GM12878 (cell line): ENCODE measurements around the gene OSCP1. TPM values are rescaled to one million over a fixed set of nuclear protein-coding genes. Genes with fewer than 3 reads are reported as not detected.

Experiments
- ATAC-seq: fragments of 200-7000 bp; cut with Tn5 transposase; 3 replicates; pipeline ENCODE4 v1.9.1; 2020; ENCODE audit warnings: mild to moderate bottlenecking, moderate library complexity
- BruUV-seq: library from RNA; stranded (reverse); fragments of 400-500 nt; replicated peaks from 2 replicates; lab custom pipeline; 2021; lab: Mats Ljungman, UMichigan
- CTCF ChIA-PET: fragments of 300-600 bp; sonication (Branson Sonifier 250); formaldehyde crosslinking; extraction: SDS; loops from one replicate; lab custom pipeline; 2021; ENCODE audit warnings: inconsistent platforms; lab: Yijun Ruan, JAX
- POLR2A ChIA-PET: fragments of 350-600 bp; formaldehyde crosslinking; extraction: SDS; loops from one replicate; lab custom pipeline; 2021; ENCODE audit warnings: inconsistent platforms; lab: Charles Lee
- RAD21 ChIA-PET: fragments of 300-600 bp; sonication (Branson Sonifier 250); formaldehyde crosslinking; loops from one replicate; lab custom pipeline; 2023; ENCODE audit warnings: antibody characterized with exemption; ENCODE audit not compliant: unreplicated experiment; lab: Charles Lee
- SMC1A ChIA-PET: fragments of 300-600 bp; sonication (Branson Sonifier 250); formaldehyde crosslinking; loops from one replicate; lab custom pipeline; 2023; ENCODE audit not compliant: unreplicated experiment, uncharacterized antibody; lab: Charles Lee
- DNase-seq: peaks from one replicate; pipeline ENCODE4 v3.0.0-alpha.2; 2011; ENCODE audit warnings: low read depth, low spot score
- FAIRE-seq: peaks from 3 replicates; lab custom pipeline; 2011; peaks lifted over from hg19 to GRCh38; lab: Jason Lieb, UNC
- H2AFZ ChIP-seq: 2 replicates; pipeline ENCODE4 v1.6.0; 2011; ENCODE audit warnings: low read depth, low read length, control low read depth; ENCODE audit not compliant: control insufficient read depth
- H3K27ac ChIP-seq: 2 replicates; pipeline ENCODE4 v1.5.1; 2011; ENCODE audit warnings: control low read depth; ENCODE audit not compliant: control insufficient read depth, insufficient read depth
- H3K27me3 ChIP-seq, 2 experiments: replicated peaks in 1 of 2; 2 replicates each; pipeline versions ENCODE4 v1.6.0 to v1.6.1; 2011; ENCODE audit warnings: low read length in 1 of 2; ENCODE audit not compliant: control insufficient read depth in 2 of 2, insufficient read depth in 2 of 2
- H3K36me3 ChIP-seq, 2 experiments: 2 replicates each; pipeline ENCODE4 v1.5.1; 2011; ENCODE audit warnings: low read length in 1 of 2; ENCODE audit not compliant: control insufficient read depth in 2 of 2, insufficient read depth in 2 of 2
- H3K4me1 ChIP-seq: 2 replicates; pipeline ENCODE4 v1.6.1; 2011; ENCODE audit warnings: mild to moderate bottlenecking, low read length, moderate library complexity, mixed read lengths; ENCODE audit not compliant: control insufficient read depth, insufficient read depth
- H3K4me2 ChIP-seq: 2 replicates; pipeline ENCODE4 v1.6.0; 2011; ENCODE audit warnings: control low read depth; ENCODE audit not compliant: control insufficient read depth, insufficient read depth
- H3K4me3 ChIP-seq: fragments of 200-600 bp; sonication (generic); 2 replicates; pipeline ENCODE4 v1.5.1; 2016
- H3K79me2 ChIP-seq: 2 replicates; pipeline ENCODE4 v1.6.0; 2011; ENCODE audit warnings: low read length; ENCODE audit not compliant: control insufficient read depth, insufficient read depth
- H3K9ac ChIP-seq: 2 replicates; pipeline ENCODE4 v1.8.0; 2011; ENCODE audit warnings: low read length, control low read depth, mixed read lengths; ENCODE audit not compliant: control insufficient read depth, insufficient read depth
- H3K9me3 ChIP-seq: replicated peaks from 3 replicates; pipeline ENCODE4 v1.5.1; 2011; ENCODE audit warnings: mild to moderate bottlenecking, low read length; ENCODE audit not compliant: control insufficient read depth, insufficient read depth
- H4K20me1 ChIP-seq: 2 replicates; pipeline ENCODE4 v1.6.0; 2011; ENCODE audit not compliant: control insufficient read depth, insufficient read depth
- BCL11A ChIP-seq: IDR thresholded peaks from 2 replicates; pipeline ENCODE4 v1.6.1; 2011; ENCODE audit warnings: low read depth, low read length
- BMI1 ChIP-seq: fragments of 450-650 bp; IDR thresholded peaks from 2 replicates; pipeline ENCODE4 v1.6.1; 2016; ENCODE audit warnings: mild to moderate bottlenecking, moderate library complexity, borderline replicate concordance
- BRCA1 ChIP-seq: IDR thresholded peaks from 2 replicates; pipeline ENCODE4 v1.6.1; 2011; ENCODE audit warnings: low read depth, low read length, improper control_type of control experiment
- NFXL1 ChIP-seq: fragments of 450-650 bp; IDR thresholded peaks from 2 replicates; pipeline ENCODE4 v1.6.1; 2017; ENCODE audit warnings: antibody characterized with exemption, mild to moderate bottlenecking, borderline replicate concordance
- NFYB ChIP-seq: IDR thresholded peaks from 2 replicates; pipeline ENCODE4 v1.6.1; 2011; ENCODE audit warnings: low read depth, mild to moderate bottlenecking, low read length, improper control_type of control experiment, moderate library complexity; ENCODE audit not compliant: insufficient read depth
- NRF1 ChIP-seq: conservative IDR thresholded peaks from 2 replicates; pipeline ENCODE4 v1.6.1; 2011; ENCODE audit warnings: mild to moderate bottlenecking, low read depth, low read length, improper control_type of control experiment
- RAD51 ChIP-seq: fragments of 450-650 bp; IDR thresholded peaks from 2 replicates; pipeline ENCODE4 v1.6.1; 2016; ENCODE audit warnings: moderate library complexity, mild to moderate bottlenecking, inconsistent platforms
- SMAD5 ChIP-seq: IDR thresholded peaks from 2 replicates; pipeline ENCODE4 v1.6.1; 2016; ENCODE audit warnings: antibody characterized with exemption, low read depth
- WRNIP1 ChIP-seq: IDR thresholded peaks from 2 replicates; pipeline ENCODE4 v1.6.1; 2011; ENCODE audit warnings: low read depth, low read length, improper control_type of control experiment, borderline replicate concordance
- WGBS: methylation state at CpG from one replicate; pipeline ENCODE4 v1.1.6; 2016; ENCODE audit warnings: low lambda C conversion rate; ENCODE audit not compliant: insufficient replicate concordance, insufficient coverage; ENCODE audit errors: missing lambda C conversion rate; 5-methylcytosine and 5-hydroxymethylcytosine counted together
- in situ Hi-C: fragments of 300-500 bp; cut with MboI; formaldehyde crosslinking; loops from 9 replicates; pipeline ENCODE4 v1.14.3; 2018; ENCODE audit warnings: mixed read lengths
- intact Hi-C: fragments of 100-400 bp; cut with micrococcal nuclease; formaldehyde crosslinking; loops from one replicate; pipeline ENCODE4 v1.14.2; 2022; ENCODE audit not compliant: unreplicated experiment
- polyA plus RNA-seq, 11 experiments: library from polyadenylated mRNA; depleted of rRNA in 4 of 11; unstranded in 6 of 11; stranded (reverse) in 5 of 11; fragments of >200 nt; fragmentation: Nextera tagmentation in 4 of 11; fragmentation: Illumina TruSeq in 1 of 11; extraction: Ambion mirVana in 4 of 11; extraction: Trizol in 1 of 11; gene quantifications; 1 replicate in 1 of 11; 2 replicates in 10 of 11; pipeline versions ENCODE4 v1.2.1 to v1.2.3, GENCODE V29; 2011 to 2016; ENCODE audit warnings: inconsistent platforms in 2 of 11, missing spikeins in 2 of 11, low read depth in 1 of 11
- total RNA-seq, 4 experiments: library from RNA; depleted of rRNA in 3 of 4; stranded (reverse); fragments of >200 nt in 3 of 4; fragmentation: Illumina TruSeq in 1 of 4; extraction: Trizol in 1 of 4; gene quantifications; 2 replicates each; pipeline versions ENCODE4 v1.2.1 to v1.2.3, GENCODE V29; 2013 to 2021
- TF ChIP-seq, protein P1 (sequence below): fragments of 450-650 bp; IDR thresholded peaks from 2 replicates; pipeline ENCODE4 v1.6.1; 2017; ENCODE audit warnings: antibody characterized with exemption, mild to moderate bottlenecking, moderate library complexity
- TF ChIP-seq, protein P2 (sequence below): fragments of 450-650 bp; IDR thresholded peaks from 2 replicates; pipeline ENCODE4 v1.6.1; 2017; ENCODE audit warnings: mild to moderate bottlenecking

Gene OSCP1
- total and polyA plus RNA-seq, 10 of the 15 experiments (the other 5 are each of a cell fraction or from before 2014, with no cell fraction given), result 1.8 to 5.9 (median 3.0) TPM

DNA sequence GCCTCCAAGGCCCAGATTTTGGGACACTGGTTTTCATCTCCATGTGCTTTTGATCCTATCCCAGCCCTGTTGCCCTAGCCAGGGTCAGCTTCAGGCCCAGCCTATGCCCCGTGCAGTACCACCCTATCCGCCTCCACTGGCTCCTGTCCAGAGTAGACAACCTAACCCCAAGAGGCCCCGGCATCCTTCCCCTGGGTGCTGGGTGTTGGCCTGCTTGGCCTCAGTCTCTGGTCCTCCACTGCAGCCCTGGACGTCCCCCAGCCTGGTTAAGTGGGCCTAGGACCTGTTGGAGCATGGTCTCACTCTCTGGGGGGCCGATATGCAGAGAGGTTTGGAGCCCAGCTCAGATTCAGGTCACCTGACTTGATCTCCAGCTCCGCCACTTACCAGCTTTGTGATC lies 30.8 kb upstream of the OSCP1 start:
- WGBS, result 29% methylated on average over 6 of the region's 6 CpGs
- no peaks in the 10 kb centered on the region for H3K79me2 ChIP-seq
- H3K9ac ChIP-seq, result no peak overlapping the region
- ATAC-seq (no peak), FAIRE-seq (no peak), DNase-seq (no peak)
- ChIA-PET SMC1A (no interaction called here), CTCF (no interaction called here), RAD21 (no interaction called here), POLR2A (interaction anchor here (0.8 kb wide), 1 partner anchor 17 kb away, joined by 3 read pairs; the partner anchor contains the start of gene MRPS15)
- H3K4me2 ChIP-seq, result no peak overlapping the region
- intact Hi-C loops, result no loop called here
- no peaks in the 10 kb centered on the region for H3K36me3 ChIP-seq
- H2AFZ ChIP-seq, result no peak overlapping the region
- no peak overlapping the region for H3K4me3 ChIP-seq
- H3K27me3 ChIP-seq, result no peaks in the 10 kb centered on the region; a peak in 2 of 4 replicates
- no peak for TF ChIP-seq WRNIP1
- TF ChIP-seq, protein P1, sequence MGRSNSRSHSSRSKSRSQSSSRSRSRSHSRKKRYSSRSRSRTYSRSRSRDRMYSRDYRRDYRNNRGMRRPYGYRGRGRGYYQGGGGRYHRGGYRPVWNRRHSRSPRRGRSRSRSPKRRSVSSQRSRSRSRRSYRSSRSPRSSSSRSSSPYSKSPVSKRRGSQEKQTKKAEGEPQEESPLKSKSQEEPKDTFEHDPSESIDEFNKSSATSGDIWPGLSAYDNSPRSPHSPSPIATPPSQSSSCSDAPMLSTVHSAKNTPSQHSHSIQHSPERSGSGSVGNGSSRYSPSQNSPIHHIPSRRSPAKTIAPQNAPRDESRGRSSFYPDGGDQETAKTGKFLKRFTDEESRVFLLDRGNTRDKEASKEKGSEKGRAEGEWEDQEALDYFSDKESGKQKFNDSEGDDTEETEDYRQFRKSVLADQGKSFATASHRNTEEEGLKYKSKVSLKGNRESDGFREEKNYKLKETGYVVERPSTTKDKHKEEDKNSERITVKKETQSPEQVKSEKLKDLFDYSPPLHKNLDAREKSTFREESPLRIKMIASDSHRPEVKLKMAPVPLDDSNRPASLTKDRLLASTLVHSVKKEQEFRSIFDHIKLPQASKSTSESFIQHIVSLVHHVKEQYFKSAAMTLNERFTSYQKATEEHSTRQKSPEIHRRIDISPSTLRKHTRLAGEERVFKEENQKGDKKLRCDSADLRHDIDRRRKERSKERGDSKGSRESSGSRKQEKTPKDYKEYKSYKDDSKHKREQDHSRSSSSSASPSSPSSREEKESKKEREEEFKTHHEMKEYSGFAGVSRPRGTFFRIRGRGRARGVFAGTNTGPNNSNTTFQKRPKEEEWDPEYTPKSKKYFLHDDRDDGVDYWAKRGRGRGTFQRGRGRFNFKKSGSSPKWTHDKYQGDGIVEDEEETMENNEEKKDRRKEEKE, result no peak
- no peak for TF ChIP-seq BCL11A
- no peak for TF ChIP-seq BMI1
- no peak for TF ChIP-seq BRCA1
- no peak for TF ChIP-seq RAD51
- no peak for TF ChIP-seq NFYB
- TF ChIP-seq NFXL1, result no peak
- TF ChIP-seq SMAD5, result no peak
- no peak for TF ChIP-seq NRF1
- TF ChIP-seq, protein P2, sequence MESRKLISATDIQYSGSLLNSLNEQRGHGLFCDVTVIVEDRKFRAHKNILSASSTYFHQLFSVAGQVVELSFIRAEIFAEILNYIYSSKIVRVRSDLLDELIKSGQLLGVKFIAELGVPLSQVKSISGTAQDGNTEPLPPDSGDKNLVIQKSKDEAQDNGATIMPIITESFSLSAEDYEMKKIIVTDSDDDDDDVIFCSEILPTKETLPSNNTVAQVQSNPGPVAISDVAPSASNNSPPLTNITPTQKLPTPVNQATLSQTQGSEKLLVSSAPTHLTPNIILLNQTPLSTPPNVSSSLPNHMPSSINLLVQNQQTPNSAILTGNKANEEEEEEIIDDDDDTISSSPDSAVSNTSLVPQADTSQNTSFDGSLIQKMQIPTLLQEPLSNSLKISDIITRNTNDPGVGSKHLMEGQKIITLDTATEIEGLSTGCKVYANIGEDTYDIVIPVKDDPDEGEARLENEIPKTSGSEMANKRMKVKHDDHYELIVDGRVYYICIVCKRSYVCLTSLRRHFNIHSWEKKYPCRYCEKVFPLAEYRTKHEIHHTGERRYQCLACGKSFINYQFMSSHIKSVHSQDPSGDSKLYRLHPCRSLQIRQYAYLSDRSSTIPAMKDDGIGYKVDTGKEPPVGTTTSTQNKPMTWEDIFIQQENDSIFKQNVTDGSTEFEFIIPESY, result no peak
- peaks cover under 1% of the 10 kb centered on the region; the same call in 1 of the 2 replicates for H3K4me1 ChIP-seq
- in situ Hi-C loops, result no loop called here
- H3K27ac ChIP-seq, result no peak overlapping the region
- no peaks in the 10 kb centered on the region for H4K20me1 ChIP-seq
- no peaks in the 10 kb centered on the region for H3K9me3 ChIP-seq
- BruUV-seq, result no TSS peak
